Osteoblast (primary cell): ENCODE data around the gene ABLIM3. TPM values are rescaled to one million over a fixed set of nuclear protein-coding genes. Genes with fewer than 3 reads are reported as not detected.

Experiments used
- DNase-seq: peaks from one replicate; pipeline ENCODE4 v3.0.0; 2011; ENCODE audit warnings: low spot score, mixed read lengths; ENCODE audit not compliant: insufficient read length; ENCODE audit errors: missing footprints
- H2AFZ ChIP-seq: 2 replicates; pipeline ENCODE4 v1.6.0; 2011; ENCODE audit warnings: mild to moderate bottlenecking, low read length
- H3K27ac ChIP-seq: 2 replicates; pipeline ENCODE4 v1.5.1; 2011; ENCODE audit warnings: mild to moderate bottlenecking, low read depth, low read length, moderate library complexity
- H3K27me3 ChIP-seq: 2 replicates; pipeline ENCODE4 v1.6.0; 2012; ENCODE audit warnings: mild to moderate bottlenecking, control low read depth, inconsistent platforms, low read length, moderate library complexity; ENCODE audit not compliant: insufficient read depth
- H3K36me3 ChIP-seq: 2 replicates; pipeline ENCODE4 v1.5.1; 2011; ENCODE audit warnings: mild to moderate bottlenecking, low read length, control low read depth, moderate library complexity; ENCODE audit not compliant: insufficient read depth
- H3K4me1 ChIP-seq: 2 replicates; pipeline ENCODE4 v1.5.1; 2011; ENCODE audit warnings: mild to moderate bottlenecking, low read length, control low read depth, moderate library complexity; ENCODE audit not compliant: insufficient read depth
- H3K4me2 ChIP-seq: 2 replicates; pipeline ENCODE4 v1.6.0; 2011; ENCODE audit warnings: mild to moderate bottlenecking, low read length; ENCODE audit not compliant: insufficient read depth
- H3K4me3 ChIP-seq: fragments of 200-600 bp; sonication (generic); 3 replicates; pipeline ENCODE4 v1.5.1; 2012; ENCODE audit warnings: mild to moderate bottlenecking, low read length, inconsistent platforms; ENCODE audit not compliant: insufficient read depth
- H3K79me2 ChIP-seq: 2 replicates; pipeline ENCODE4 v1.6.0; 2012; ENCODE audit warnings: mild to moderate bottlenecking, low read length, control low read depth, inconsistent platforms; ENCODE audit not compliant: insufficient read depth
- H3K9me3 ChIP-seq: 2 replicates; pipeline ENCODE4 v1.5.1; 2011; ENCODE audit warnings: low read depth, low read length, control low read depth
- H4K20me1 ChIP-seq: 2 replicates; pipeline ENCODE4 v1.6.0; 2012; ENCODE audit warnings: mild to moderate bottlenecking, low read length, control low read depth; ENCODE audit not compliant: insufficient read depth
- total RNA-seq: library from RNA; depleted of rRNA; stranded (reverse); fragments of >200 nt; gene quantifications from 2 replicates; pipeline ENCODE4 v1.2.3, GENCODE V29; 2012
- TF ChIP-seq, protein P1 (sequence below): IDR thresholded peaks from 2 replicates; pipeline ENCODE4 v1.5.1; 2011; ENCODE audit warnings: mild to moderate bottlenecking, low read depth, low read length, moderate library complexity; ENCODE audit errors: extremely low read depth

Gene ABLIM3
- total RNA-seq, 1 donor: 5.8 TPM

DNA sequence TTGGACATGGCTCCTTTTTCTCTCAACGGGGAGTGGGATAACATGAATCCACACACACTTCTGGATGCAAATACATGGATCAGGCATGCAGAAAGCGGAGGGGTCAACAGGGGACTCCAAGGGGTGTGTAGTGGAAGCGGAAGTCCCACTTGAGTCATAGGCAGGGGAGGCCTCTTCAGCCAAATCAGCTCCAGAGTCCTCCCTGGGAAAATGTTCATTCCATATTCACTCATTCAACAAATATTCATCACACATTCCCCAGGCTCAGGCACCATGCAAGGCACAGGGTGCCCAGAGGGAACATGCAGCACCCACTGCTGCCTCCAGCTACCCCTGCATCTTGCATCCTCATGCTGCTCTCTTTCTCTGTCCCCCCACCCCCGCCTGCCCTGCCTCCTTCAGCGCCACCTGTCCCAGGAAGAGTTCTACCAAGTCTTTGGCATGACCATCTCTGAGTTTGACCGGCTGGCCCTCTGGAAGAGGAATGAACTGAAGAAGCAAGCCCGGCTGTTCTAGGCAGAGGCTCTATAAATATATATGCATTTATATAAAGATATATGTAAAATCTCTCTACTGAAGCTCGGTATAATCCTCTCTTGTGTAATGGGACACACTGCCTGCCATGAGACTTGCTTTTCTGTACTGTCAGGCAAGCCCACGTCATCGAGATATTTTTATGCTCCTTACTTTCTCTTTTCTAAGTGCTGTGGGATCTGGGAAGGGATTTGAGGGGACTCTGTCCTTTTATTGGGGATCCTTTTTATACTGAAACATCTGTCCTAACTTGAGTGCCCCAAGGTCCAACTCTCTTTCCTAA is 116.8 kb downstream of the ABLIM3 start:
- Histone ChIP-seq H3K4me1 (peaks cover 17% of the 10 kb centered on the region), H3K79me2 (no peaks in the 10 kb centered on the region), H3K36me3 (no peaks in the 10 kb centered on the region), H2AFZ (no peak overlapping the region), H3K4me3 (no peak overlapping the region), H4K20me1 (peaks cover 3% of the 10 kb centered on the region), H3K4me2 (no peak overlapping the region), H3K9me3 (no peaks in the 10 kb centered on the region), H3K27me3 (no peaks in the 10 kb centered on the region), H3K27ac (no peak overlapping the region)
- TF ChIP-seq, protein P1, sequence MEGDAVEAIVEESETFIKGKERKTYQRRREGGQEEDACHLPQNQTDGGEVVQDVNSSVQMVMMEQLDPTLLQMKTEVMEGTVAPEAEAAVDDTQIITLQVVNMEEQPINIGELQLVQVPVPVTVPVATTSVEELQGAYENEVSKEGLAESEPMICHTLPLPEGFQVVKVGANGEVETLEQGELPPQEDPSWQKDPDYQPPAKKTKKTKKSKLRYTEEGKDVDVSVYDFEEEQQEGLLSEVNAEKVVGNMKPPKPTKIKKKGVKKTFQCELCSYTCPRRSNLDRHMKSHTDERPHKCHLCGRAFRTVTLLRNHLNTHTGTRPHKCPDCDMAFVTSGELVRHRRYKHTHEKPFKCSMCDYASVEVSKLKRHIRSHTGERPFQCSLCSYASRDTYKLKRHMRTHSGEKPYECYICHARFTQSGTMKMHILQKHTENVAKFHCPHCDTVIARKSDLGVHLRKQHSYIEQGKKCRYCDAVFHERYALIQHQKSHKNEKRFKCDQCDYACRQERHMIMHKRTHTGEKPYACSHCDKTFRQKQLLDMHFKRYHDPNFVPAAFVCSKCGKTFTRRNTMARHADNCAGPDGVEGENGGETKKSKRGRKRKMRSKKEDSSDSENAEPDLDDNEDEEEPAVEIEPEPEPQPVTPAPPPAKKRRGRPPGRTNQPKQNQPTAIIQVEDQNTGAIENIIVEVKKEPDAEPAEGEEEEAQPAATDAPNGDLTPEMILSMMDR: no peak
- peak; percentile 85 for DNase-seq

DNA sequence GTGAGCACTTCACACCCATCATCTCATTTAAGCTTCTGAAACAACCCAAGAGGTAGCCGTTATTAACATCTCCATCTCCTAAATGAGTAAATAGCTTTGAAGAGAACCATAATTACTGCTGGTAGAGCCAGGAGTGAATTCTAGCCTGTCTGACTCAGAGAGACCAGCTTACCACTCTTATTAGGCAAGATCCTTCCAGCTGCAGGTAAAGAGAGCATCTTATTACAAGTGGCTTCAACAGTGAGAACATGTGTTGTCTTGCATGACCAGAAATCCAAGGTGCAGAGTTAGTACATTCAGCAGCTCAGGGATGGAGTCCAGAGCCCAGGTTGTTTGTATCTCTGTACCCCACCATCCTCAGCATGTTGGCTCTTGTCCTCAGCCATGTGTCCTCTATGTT is 119.5 kb downstream of the ABLIM3 start:
- Histone ChIP-seq H3K9me3 (no peaks in the 10 kb centered on the region), H3K27ac (no peak overlapping the region), H3K27me3 (peaks cover 7% of the 10 kb centered on the region), H3K79me2 (no peaks in the 10 kb centered on the region), H3K4me2 (no peak overlapping the region), H3K4me3 (no peak overlapping the region), H4K20me1 (no peaks in the 10 kb centered on the region), H3K36me3 (no peaks in the 10 kb centered on the region), H2AFZ (no peak overlapping the region), H3K4me1 (peaks cover 17% of the 10 kb centered on the region)
- no peak for DNase-seq
- TF ChIP-seq, protein P1: no peak

GRCh38 chr5:149261246-149261645 is 120.0 kb downstream of the ABLIM3 start:
- Histone ChIP-seq H3K9me3 (no peaks in the 10 kb centered on the region), H3K36me3 (no peaks in the 10 kb centered on the region), H3K79me2 (no peaks in the 10 kb centered on the region), H4K20me1 (no peaks in the 10 kb centered on the region), H3K4me2 (no peak overlapping the region), H3K4me1 (peaks cover 16% of the 10 kb centered on the region), H3K27ac (no peak overlapping the region), H3K4me3 (no peak overlapping the region), H3K27me3 (peaks cover 7% of the 10 kb centered on the region), H2AFZ (no peak overlapping the region)
- TF ChIP-seq, protein P1: no peak
- no peak for DNase-seq

- Histone ChIP-seq H3K27me3 (peaks cover 7% of the 10 kb centered on the region), H3K4me3 (no peak overlapping the region), H3K4me2 (no peak overlapping the region), H4K20me1 (no peaks in the 10 kb centered on the region), H3K27ac (no peak overlapping the region), H2AFZ (no peak overlapping the region), H3K36me3 (no peaks in the 10 kb centered on the region), H3K9me3 (no peaks in the 10 kb centered on the region), H3K4me1 (peaks cover 5% of the 10 kb centered on the region), H3K79me2 (no peaks in the 10 kb centered on the region)
- TF ChIP-seq, protein P1: no peak
- DNase-seq: no peak
These were observed 121.0 kb downstream of the ABLIM3 start for GRCh38 chr5:149262315-149262714.
